ENCODE data around the gene NT5C1B.

The NT5C1B gene

GRCh38 chr2:18620867-18621632 lies 31.7 kb upstream of the NT5C1B start:
- H3K4me1 ChIP-seq (ENCODE audit: insufficient read depth, low read length, severe bottlenecking), result no peaks in the 10 kb centered on the region
- H3K36me3 ChIP-seq (ENCODE audit: insufficient read depth, low read length), result no peaks in the 10 kb centered on the region
- no peaks in the 10 kb centered on the region for H3K9me3 ChIP-seq (ENCODE audit: low read length)
- no peaks in the 10 kb centered on the region for H3K79me2 ChIP-seq (ENCODE audit: insufficient read depth, low read length)
- no peaks in the 10 kb centered on the region for H3F3A ChIP-seq (ENCODE audit: insufficient read depth, low read length)
- H3K27me3 ChIP-seq (ENCODE audit: insufficient read depth, low read length), result no peaks in the 10 kb centered on the region
- no peak overlapping the region for H3K27ac ChIP-seq (ENCODE audit: low read depth, low read length, poor library complexity, severe bottlenecking)
- no peak overlapping the region for H2AFZ ChIP-seq (ENCODE audit: low read length)
- TF ChIP-seq CTCF (IDR thresholded peaks at IDR 0.05; ENCODE audit: low read length) (no peak), EZH2 (IDR thresholded peaks at IDR 0.05; ENCODE audit: borderline replicate concordance, low read length) (no peak)
- no peaks in the 10 kb centered on the region for H3K9me2 ChIP-seq (ENCODE audit: low read depth, low read length)
- no peak overlapping the region for H3K9ac ChIP-seq (ENCODE audit: low read length)
- H4K20me1 ChIP-seq (ENCODE audit: insufficient read depth, low read length), result no peaks in the 10 kb centered on the region
- no peak overlapping the region for H3K4me2 ChIP-seq (ENCODE audit: low read length)
- H3K4me3 ChIP-seq (ENCODE audit: low read depth, low read length, poor library complexity, severe bottlenecking), result no peak overlapping the region

- Histone ChIP-seq H3K9me3 (ENCODE audit: low read length) (no peaks in the 10 kb centered on the region), H4K20me1 (ENCODE audit: insufficient read depth, low read length) (no peaks in the 10 kb centered on the region), H3K9ac (ENCODE audit: low read length) (no peak overlapping the region), H3F3A (ENCODE audit: insufficient read depth, low read length) (no peaks in the 10 kb centered on the region), H2AFZ (ENCODE audit: low read length) (no peak overlapping the region), H3K27ac (ENCODE audit: low read depth, low read length, poor library complexity, severe bottlenecking) (no peak overlapping the region), H3K27me3 (ENCODE audit: insufficient read depth, low read length) (no peaks in the 10 kb centered on the region), H3K4me3 (ENCODE audit: low read depth, low read length, poor library complexity, severe bottlenecking) (no peak overlapping the region), H3K9me2 (ENCODE audit: low read depth, low read length) (no peaks in the 10 kb centered on the region), H3K36me3 (ENCODE audit: insufficient read depth, low read length) (no peaks in the 10 kb centered on the region), H3K4me1 (ENCODE audit: insufficient read depth, low read length, severe bottlenecking) (no peaks in the 10 kb centered on the region), H3K79me2 (ENCODE audit: insufficient read depth, low read length) (no peaks in the 10 kb centered on the region), H3K4me2 (ENCODE audit: low read length) (no peak overlapping the region)
- TF ChIP-seq EZH2 (IDR thresholded peaks at IDR 0.05; ENCODE audit: borderline replicate concordance, low read length) (no peak), CTCF (IDR thresholded peaks at IDR 0.05; ENCODE audit: low read length) (no peak)
Measured at GRCh38 chr2:18619091-18619490, 29.7 kb upstream of the NT5C1B start.

- no peak overlapping the region for H3K4me3 ChIP-seq (ENCODE audit: low read depth, low read length, poor library complexity, severe bottlenecking)
- H3F3A ChIP-seq (ENCODE audit: insufficient read depth, low read length), result no peaks in the 10 kb centered on the region
- no peak overlapping the region for H2AFZ ChIP-seq (ENCODE audit: low read length)
- H3K27me3 ChIP-seq (ENCODE audit: insufficient read depth, low read length), result no peaks in the 10 kb centered on the region
- no peak overlapping the region for H3K4me2 ChIP-seq (ENCODE audit: low read length)
- no peaks in the 10 kb centered on the region for H3K36me3 ChIP-seq (ENCODE audit: insufficient read depth, low read length)
- H3K27ac ChIP-seq (ENCODE audit: low read depth, low read length, poor library complexity, severe bottlenecking), result no peak overlapping the region
- H4K20me1 ChIP-seq (ENCODE audit: insufficient read depth, low read length), result no peaks in the 10 kb centered on the region
- no peaks in the 10 kb centered on the region for H3K79me2 ChIP-seq (ENCODE audit: insufficient read depth, low read length)
- no peak overlapping the region for H3K9ac ChIP-seq (ENCODE audit: low read length)
- H3K9me3 ChIP-seq (ENCODE audit: low read length), result no peaks in the 10 kb centered on the region
- H3K4me1 ChIP-seq (ENCODE audit: insufficient read depth, low read length, severe bottlenecking), result no peaks in the 10 kb centered on the region
- TF ChIP-seq CTCF (IDR thresholded peaks at IDR 0.05; ENCODE audit: low read length) (no peak), EZH2 (IDR thresholded peaks at IDR 0.05; ENCODE audit: borderline replicate concordance, low read length) (no peak)
- no peaks in the 10 kb centered on the region for H3K9me2 ChIP-seq (ENCODE audit: low read depth, low read length)
Measured at GRCh38 chr2:18614041-18614440, 24.7 kb upstream of the NT5C1B start.
